Ishikawa (cell line): Measurements from ENCODE around the gene IFRD2.

Experiments used
- CEBPB ChIP-seq: IDR thresholded peaks from 2 replicates; pipeline ENCODE4 v1.6.1; 2012
- CREB1 ChIP-seq: IDR thresholded peaks from 2 replicates; pipeline ENCODE4 v1.6.1; 2012; ENCODE audit warnings: low read depth
- EGR1 ChIP-seq: IDR thresholded peaks from 2 replicates; pipeline ENCODE4 v1.6.1; 2012
- EP300 ChIP-seq: IDR thresholded peaks from 2 replicates; pipeline ENCODE4 v1.6.1; 2012; ENCODE audit warnings: borderline replicate concordance
- FOXM1 ChIP-seq: IDR thresholded peaks from 2 replicates; pipeline ENCODE4 v1.6.1; 2012; ENCODE audit warnings: low read depth, borderline replicate concordance
- NFIC ChIP-seq: IDR thresholded peaks from 2 replicates; pipeline ENCODE4 v1.6.1; 2012
- RAD21 ChIP-seq: IDR thresholded peaks from 2 replicates; pipeline ENCODE4 v1.6.1; 2012; ENCODE audit warnings: low read depth
- TAF1 ChIP-seq: IDR thresholded peaks from 2 replicates; pipeline ENCODE4 v1.6.1; 2012; ENCODE audit warnings: low read depth, mild to moderate bottlenecking
- TCF12 ChIP-seq: IDR thresholded peaks from 2 replicates; pipeline ENCODE4 v1.6.1; 2012; ENCODE audit warnings: low read depth
- TEAD4 ChIP-seq: IDR thresholded peaks from 2 replicates; pipeline ENCODE4 v1.6.1; 2012
- YY1 ChIP-seq: IDR thresholded peaks from 2 replicates; pipeline ENCODE4 v1.6.1; 2012; ENCODE audit warnings: low read depth
- ZBTB7A ChIP-seq: IDR thresholded peaks from 2 replicates; pipeline ENCODE4 v1.6.1; 2012; ENCODE audit warnings: low read depth
- TF ChIP-seq, protein P1 (sequence below): IDR thresholded peaks from 2 replicates; pipeline ENCODE4 v1.6.1; 2012
- TF ChIP-seq, protein P2 (sequence below): IDR thresholded peaks from 2 replicates; pipeline ENCODE4 v1.6.1; 2012
- TF ChIP-seq, protein P3 (sequence below): IDR thresholded peaks from 2 replicates; pipeline ENCODE4 v1.6.1; 2012; ENCODE audit warnings: low read depth, mild to moderate bottlenecking

Gene IFRD2

DNA sequence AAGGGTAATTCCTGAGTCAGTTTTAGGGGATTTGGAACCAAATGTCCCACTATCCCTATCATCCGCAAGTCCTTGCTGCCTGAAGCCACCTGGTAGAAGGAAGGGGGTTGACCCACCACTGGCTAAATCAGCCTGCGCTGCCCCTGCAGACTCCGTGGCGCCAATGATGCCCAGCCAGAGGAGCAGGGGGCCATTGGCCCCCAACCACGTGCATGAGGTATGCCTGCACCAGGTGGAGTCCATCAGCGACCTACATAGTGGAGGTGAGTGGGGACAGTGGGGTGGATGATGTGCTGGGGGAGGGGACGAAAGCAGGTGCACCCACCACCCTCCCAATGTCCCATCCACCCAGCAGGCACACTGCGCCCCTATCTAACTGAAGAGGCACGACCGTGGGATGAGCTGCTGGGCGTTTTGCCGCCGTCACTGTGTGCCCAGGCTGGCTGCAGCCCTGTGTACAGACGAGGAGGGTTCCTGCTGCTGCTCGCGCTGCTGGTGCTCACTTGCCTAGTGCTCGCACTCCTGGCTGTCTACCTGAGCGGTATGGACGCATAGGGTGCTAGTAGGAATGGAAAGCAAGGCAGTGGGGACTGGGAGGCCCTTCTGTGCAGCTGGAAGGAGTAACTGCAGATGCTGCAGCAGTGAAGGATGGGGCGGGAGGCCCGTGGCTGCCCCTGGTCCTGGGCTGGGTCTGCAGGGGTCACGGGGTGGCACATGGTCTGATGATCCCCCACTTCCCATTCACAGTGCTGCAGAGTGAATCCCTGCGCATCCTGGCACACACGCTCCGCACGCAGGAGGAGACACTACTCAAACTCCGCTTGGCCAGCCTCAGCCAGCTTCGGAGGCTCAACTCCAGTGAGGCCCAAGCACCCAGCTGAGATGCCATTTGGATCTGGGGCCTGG is 5.7 kb downstream of the IFRD2 start:
- TF ChIP-seq TAF1: no peak
- TF ChIP-seq EP300: no peak
- TF ChIP-seq, protein P1, sequence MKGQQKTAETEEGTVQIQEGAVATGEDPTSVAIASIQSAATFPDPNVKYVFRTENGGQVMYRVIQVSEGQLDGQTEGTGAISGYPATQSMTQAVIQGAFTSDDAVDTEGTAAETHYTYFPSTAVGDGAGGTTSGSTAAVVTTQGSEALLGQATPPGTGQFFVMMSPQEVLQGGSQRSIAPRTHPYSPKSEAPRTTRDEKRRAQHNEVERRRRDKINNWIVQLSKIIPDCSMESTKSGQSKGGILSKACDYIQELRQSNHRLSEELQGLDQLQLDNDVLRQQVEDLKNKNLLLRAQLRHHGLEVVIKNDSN: no peak
- no peak for TF ChIP-seq NFIC
- TF ChIP-seq CREB1: no peak
- no peak for TF ChIP-seq TCF12
- TF ChIP-seq, protein P2, sequence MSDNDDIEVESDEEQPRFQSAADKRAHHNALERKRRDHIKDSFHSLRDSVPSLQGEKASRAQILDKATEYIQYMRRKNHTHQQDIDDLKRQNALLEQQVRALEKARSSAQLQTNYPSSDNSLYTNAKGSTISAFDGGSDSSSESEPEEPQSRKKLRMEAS: no peak
- TF ChIP-seq CEBPB: no peak
- no peak for TF ChIP-seq RAD21
- TF ChIP-seq, protein P3, sequence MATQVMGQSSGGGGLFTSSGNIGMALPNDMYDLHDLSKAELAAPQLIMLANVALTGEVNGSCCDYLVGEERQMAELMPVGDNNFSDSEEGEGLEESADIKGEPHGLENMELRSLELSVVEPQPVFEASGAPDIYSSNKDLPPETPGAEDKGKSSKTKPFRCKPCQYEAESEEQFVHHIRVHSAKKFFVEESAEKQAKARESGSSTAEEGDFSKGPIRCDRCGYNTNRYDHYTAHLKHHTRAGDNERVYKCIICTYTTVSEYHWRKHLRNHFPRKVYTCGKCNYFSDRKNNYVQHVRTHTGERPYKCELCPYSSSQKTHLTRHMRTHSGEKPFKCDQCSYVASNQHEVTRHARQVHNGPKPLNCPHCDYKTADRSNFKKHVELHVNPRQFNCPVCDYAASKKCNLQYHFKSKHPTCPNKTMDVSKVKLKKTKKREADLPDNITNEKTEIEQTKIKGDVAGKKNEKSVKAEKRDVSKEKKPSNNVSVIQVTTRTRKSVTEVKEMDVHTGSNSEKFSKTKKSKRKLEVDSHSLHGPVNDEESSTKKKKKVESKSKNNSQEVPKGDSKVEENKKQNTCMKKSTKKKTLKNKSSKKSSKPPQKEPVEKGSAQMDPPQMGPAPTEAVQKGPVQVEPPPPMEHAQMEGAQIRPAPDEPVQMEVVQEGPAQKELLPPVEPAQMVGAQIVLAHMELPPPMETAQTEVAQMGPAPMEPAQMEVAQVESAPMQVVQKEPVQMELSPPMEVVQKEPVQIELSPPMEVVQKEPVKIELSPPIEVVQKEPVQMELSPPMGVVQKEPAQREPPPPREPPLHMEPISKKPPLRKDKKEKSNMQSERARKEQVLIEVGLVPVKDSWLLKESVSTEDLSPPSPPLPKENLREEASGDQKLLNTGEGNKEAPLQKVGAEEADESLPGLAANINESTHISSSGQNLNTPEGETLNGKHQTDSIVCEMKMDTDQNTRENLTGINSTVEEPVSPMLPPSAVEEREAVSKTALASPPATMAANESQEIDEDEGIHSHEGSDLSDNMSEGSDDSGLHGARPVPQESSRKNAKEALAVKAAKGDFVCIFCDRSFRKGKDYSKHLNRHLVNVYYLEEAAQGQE: no peak
- no peak for TF ChIP-seq TEAD4
- no peak for TF ChIP-seq FOXM1
- no peak for TF ChIP-seq YY1
- no peak for TF ChIP-seq EGR1
- TF ChIP-seq ZBTB7A: no peak

DNA sequence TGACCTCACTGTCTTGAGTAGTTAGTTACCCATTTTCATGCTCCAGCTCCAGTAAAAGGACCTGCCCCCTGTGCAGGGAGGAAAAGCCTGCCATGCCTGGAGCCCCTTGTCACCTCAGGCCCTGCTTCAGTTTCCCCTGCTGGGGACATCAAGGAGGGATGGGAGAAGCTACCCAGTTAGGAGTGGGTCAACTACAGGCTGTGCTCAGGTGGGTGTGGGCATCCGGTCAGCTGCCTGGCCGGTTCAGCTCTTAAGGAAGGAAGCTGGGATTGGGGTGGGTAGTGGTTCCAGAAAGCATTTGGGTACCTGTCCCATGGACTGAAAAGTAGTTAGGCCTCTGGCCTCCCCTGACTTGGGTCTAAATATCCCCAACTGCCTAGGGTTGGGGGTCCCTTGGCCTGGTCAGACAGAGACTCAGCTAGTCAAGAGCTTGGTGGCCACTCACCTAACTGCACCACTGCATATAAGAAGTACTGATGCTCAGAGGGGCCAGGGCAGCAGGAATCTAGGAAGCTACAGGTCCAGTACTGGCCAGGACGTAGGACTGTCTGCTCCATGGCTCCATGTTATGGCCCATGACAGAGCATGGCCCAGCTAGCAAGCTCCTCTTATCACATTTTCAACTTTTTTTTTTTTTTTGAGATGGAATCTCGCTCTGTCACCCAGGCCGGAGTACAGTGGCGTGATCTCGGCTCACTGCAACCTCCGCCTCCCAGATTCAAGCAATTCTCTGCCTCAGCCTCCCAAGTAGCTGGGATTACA is 12.8 kb downstream of the IFRD2 start:
- TF ChIP-seq YY1 (no peak), FOXM1 (no peak), CREB1 (no peak), CEBPB (no peak), TEAD4 (no peak)
- TF ChIP-seq, protein P1: no peak
- TF ChIP-seq, protein P3: no peak

DNA sequence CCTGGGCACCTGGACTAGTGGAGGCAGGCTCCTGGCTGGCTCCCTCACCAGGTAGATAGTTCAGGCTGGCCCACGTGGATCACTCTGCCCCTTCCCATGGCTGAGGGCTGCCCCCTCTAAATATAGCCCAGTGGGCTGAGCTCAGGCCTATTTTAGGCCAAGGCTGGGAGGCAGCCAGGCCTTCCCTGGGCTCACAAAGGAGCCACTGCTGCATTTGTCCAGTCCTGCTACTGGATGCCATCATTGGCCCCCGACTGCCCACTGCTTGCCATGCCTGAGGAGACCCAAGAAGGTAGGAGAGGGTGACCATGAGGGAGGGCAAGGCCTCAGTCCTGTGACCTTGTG is 13.4 kb downstream of the IFRD2 start, which contains the start of gene LSMEM2:
Gene LSMEM2, plus strand, starts transcription at position 208 of the 345 bp plus-strand sequence. Its CDS starts 27 bp downstream, at position 235.
- TF ChIP-seq TEAD4 (no peak), CREB1 (no peak), NFIC (no peak)
- TF ChIP-seq, protein P1: no peak
- TF ChIP-seq, protein P3: no peak
